Endothelial cell of umbilical vein (primary cell): ENCODE results near the gene SDF4.

Source experiments
- POLR2AphosphoS5 ChIP-seq: IDR thresholded peaks from 2 replicates; pipeline ENCODE4 v1.6.1; 2012; ENCODE audit warnings: low read depth, mild to moderate bottlenecking, control low read depth, low read length, moderate library complexity; ENCODE audit not compliant: insufficient read depth
- TF ChIP-seq, protein P1 (sequence below), 2 donors: IDR thresholded peaks; 1 replicate in 1 of 2; 2 replicates in 1 of 2; pipeline ENCODE4 v1.5.1; 2011; ENCODE audit warnings: low read length in 2 of 2, mild to moderate bottlenecking in 2 of 2, moderate library complexity in 2 of 2, control low read depth in 1 of 2, inconsistent platforms in 1 of 2, low read depth in 1 of 2; ENCODE audit not compliant: insufficient read depth in 1 of 2; ENCODE audit errors: extremely low read depth in 1 of 2

DNA sequence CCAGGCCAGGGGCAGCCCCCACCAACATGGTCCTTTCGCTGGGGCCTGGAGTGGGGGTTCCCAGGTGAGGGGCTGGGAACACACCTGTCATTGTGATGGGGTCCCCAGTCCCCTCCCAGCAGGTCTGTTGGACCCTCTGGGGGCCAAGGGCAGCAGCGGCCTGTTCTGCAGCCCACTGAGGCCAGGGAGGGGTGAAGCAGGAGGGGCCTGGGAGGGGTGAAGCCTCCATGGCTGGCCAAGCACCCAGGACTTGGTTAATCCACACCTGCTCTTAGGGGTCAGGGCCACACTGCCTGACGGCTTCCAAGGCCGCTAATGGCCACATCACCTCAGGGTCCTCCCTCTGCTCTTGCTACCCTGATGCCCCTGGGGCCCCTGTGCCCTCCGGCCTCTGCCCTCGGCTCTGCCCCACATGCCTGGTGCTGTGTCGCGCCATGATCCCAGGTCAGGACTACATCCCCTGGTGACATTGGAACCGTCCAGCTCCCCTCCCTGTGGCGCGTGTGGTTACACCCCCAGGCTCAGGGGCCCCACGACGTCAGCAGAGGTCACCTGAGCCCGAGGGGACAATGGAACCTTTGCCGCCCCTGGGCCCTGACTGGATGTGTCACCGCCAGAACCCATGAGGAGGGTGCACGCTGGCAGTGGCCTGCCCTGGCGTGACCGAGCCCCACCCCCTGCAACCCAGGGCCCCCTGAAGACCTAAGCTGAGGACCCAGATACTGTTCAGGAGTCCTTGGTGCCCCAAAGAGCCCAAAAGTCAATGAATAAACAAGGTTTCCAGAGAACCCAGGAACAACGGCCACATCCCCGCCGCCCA is 32.5 kb downstream of the SDF4 start:
- TF ChIP-seq, protein P1, sequence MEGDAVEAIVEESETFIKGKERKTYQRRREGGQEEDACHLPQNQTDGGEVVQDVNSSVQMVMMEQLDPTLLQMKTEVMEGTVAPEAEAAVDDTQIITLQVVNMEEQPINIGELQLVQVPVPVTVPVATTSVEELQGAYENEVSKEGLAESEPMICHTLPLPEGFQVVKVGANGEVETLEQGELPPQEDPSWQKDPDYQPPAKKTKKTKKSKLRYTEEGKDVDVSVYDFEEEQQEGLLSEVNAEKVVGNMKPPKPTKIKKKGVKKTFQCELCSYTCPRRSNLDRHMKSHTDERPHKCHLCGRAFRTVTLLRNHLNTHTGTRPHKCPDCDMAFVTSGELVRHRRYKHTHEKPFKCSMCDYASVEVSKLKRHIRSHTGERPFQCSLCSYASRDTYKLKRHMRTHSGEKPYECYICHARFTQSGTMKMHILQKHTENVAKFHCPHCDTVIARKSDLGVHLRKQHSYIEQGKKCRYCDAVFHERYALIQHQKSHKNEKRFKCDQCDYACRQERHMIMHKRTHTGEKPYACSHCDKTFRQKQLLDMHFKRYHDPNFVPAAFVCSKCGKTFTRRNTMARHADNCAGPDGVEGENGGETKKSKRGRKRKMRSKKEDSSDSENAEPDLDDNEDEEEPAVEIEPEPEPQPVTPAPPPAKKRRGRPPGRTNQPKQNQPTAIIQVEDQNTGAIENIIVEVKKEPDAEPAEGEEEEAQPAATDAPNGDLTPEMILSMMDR (IDR thresholded peaks at IDR 0.05; ENCODE audit: extremely low read depth in 1 of 2, insufficient read depth in 1 of 2, low read depth in 1 of 2, low read length in 2 of 2), result no peak
- no peak for TF ChIP-seq POLR2AphosphoS5
